IMR-90 (cell line): Measurements from ENCODE around the gene RBM45. TPM values are rescaled to one million over a fixed set of nuclear protein-coding genes. Genes with fewer than 3 reads are reported as not detected.

ENCODE experiments used
- ATAC-seq: fragments of 200-7000 bp; cut with Tn5 transposase; 2 replicates; pipeline ENCODE4 v1.9.1; 2020; ENCODE audit warnings: low read depth, mild to moderate bottlenecking, moderate library complexity
- BruUV-seq: library from RNA; stranded (reverse); fragments of 400-500 nt; replicated peaks from 2 replicates; lab custom pipeline; 2021; lab: Mats Ljungman, UMichigan
- CTCF ChIA-PET: fragments of 300-600 bp; formaldehyde crosslinking; extraction: SDS; loops from one replicate; lab custom pipeline; 2021; ENCODE audit warnings: antibody characterized with exemption; lab: Yijun Ruan, JAX
- POLR2A ChIA-PET: fragments of 300-600 bp; sonication (Branson Sonifier 250); formaldehyde crosslinking; loops from one replicate; lab custom pipeline; 2022; ENCODE audit warnings: antibody characterized with exemption; ENCODE audit not compliant: unreplicated experiment; lab: Charles Lee
- DNase-seq: peaks from one replicate; pipeline ENCODE4 v3.0.0; 2013
- H2AFZ ChIP-seq: replicated peaks from 2 replicates; pipeline ENCODE3; 2013; ENCODE audit warnings: low read length, mild to moderate bottlenecking; ENCODE audit not compliant: poor library complexity
- H2AK5ac ChIP-seq: 2 replicates; pipeline ENCODE4 v1.6.1; 2013; ENCODE audit warnings: low read depth, low read length, inconsistent platforms
- H2AK9ac ChIP-seq: replicated peaks from 2 replicates; pipeline ENCODE3; 2013; ENCODE audit warnings: mild to moderate bottlenecking, low read depth, low read length, moderate library complexity; ENCODE audit not compliant: poor library complexity
- H2BK120ac ChIP-seq: 2 replicates; pipeline ENCODE4 v1.6.1; 2013; ENCODE audit warnings: low read depth, low read length, inconsistent platforms
- H2BK15ac ChIP-seq: 3 replicates; pipeline ENCODE4 v1.6.1; 2013; ENCODE audit warnings: low read depth, low read length, inconsistent platforms
- H2BK20ac ChIP-seq: 2 replicates; pipeline ENCODE4 v1.6.1; 2013; ENCODE audit warnings: low read depth, mild to moderate bottlenecking, inconsistent platforms, low read length, moderate library complexity
- H2BK5ac ChIP-seq: 2 replicates; pipeline ENCODE4 v1.6.1; 2013; ENCODE audit warnings: mild to moderate bottlenecking, low read depth, low read length, inconsistent platforms; ENCODE audit not compliant: poor library complexity, severe bottlenecking
- H3K14ac ChIP-seq: replicated peaks from 2 replicates; pipeline ENCODE4 v1.6.1; 2013; ENCODE audit warnings: low read depth, low read length, inconsistent platforms
- H3K18ac ChIP-seq: 2 replicates; pipeline ENCODE4 v1.6.1; 2013; ENCODE audit warnings: low read depth, low read length, control low read depth
- H3K23ac ChIP-seq: 2 replicates; pipeline ENCODE4 v1.6.1; 2013; ENCODE audit warnings: low read depth, low read length, inconsistent platforms
- H3K27ac ChIP-seq: 2 replicates; pipeline ENCODE4 v1.5.1; 2013; ENCODE audit warnings: mild to moderate bottlenecking, control low read depth, low read length; ENCODE audit not compliant: insufficient read depth
- H3K27me3 ChIP-seq: 2 replicates; pipeline ENCODE4 v1.6.1; 2013; ENCODE audit warnings: low read length; ENCODE audit not compliant: control insufficient read depth, insufficient read depth
- H3K36me3 ChIP-seq: 2 replicates; pipeline ENCODE4 v1.6.1; 2013; ENCODE audit warnings: low read length, mixed read lengths; ENCODE audit not compliant: control insufficient read depth, insufficient read depth
- H3K4ac ChIP-seq: 2 replicates; pipeline ENCODE4 v1.6.1; 2013; ENCODE audit warnings: low read depth, low read length, inconsistent platforms
- H3K4me1 ChIP-seq: 2 replicates; pipeline ENCODE4 v1.6.1; 2013; ENCODE audit warnings: low read length, mixed read lengths; ENCODE audit not compliant: control insufficient read depth, insufficient read depth
- H3K4me2 ChIP-seq: 2 replicates; pipeline ENCODE4 v1.6.1; 2013; ENCODE audit warnings: low read depth, mild to moderate bottlenecking, control low read depth, low read length, moderate library complexity
- H3K4me3 ChIP-seq: 2 replicates; pipeline ENCODE4 v1.5.1; 2013; ENCODE audit warnings: low read depth, mild to moderate bottlenecking, control low read depth, low read length, moderate library complexity; ENCODE audit not compliant: insufficient read depth
- H3K56ac ChIP-seq: 2 replicates; pipeline ENCODE4 v1.6.1; 2013; ENCODE audit warnings: low read length, inconsistent platforms; ENCODE audit not compliant: insufficient read depth; ENCODE audit errors: extremely low read depth
- H3K79me1 ChIP-seq, 2 experiments: 2 replicates each; pipeline ENCODE4 v1.6.1; 2013; ENCODE audit warnings: low read length in 2 of 2, inconsistent platforms in 1 of 2, low read depth in 1 of 2
- H3K9ac ChIP-seq: 2 replicates; pipeline ENCODE4 v1.6.1; 2013; ENCODE audit warnings: low read depth, low read length, control low read depth
- H3K9me1 ChIP-seq: 2 replicates; pipeline ENCODE4 v1.6.1; 2013; ENCODE audit warnings: low read length, inconsistent platforms; ENCODE audit not compliant: insufficient read depth
- H3K9me3 ChIP-seq: 2 replicates; pipeline ENCODE4 v1.6.1; 2013; ENCODE audit warnings: low read length; ENCODE audit not compliant: control insufficient read depth, insufficient read depth
- H4K20me1 ChIP-seq: 2 replicates; pipeline ENCODE4 v1.6.1; 2013; ENCODE audit warnings: low read length, inconsistent platforms; ENCODE audit not compliant: insufficient read depth
- H4K5ac ChIP-seq: 2 replicates; pipeline ENCODE4 v1.6.1; 2013; ENCODE audit warnings: mild to moderate bottlenecking, low read depth, low read length, control low read depth
- H4K8ac ChIP-seq, 2 experiments: 2 replicates each; pipeline ENCODE4 v1.6.1; 2013; ENCODE audit warnings: low read depth in 2 of 2, low read length in 2 of 2, control low read depth in 1 of 2, inconsistent platforms in 1 of 2
- H4K91ac ChIP-seq: 2 replicates; pipeline ENCODE4 v1.6.1; 2013; ENCODE audit warnings: low read depth, low read length, inconsistent platforms; ENCODE audit not compliant: insufficient read depth
- BHLHE40 ChIP-seq: fragments of 150-350 bp; IDR thresholded peaks from 2 replicates; pipeline ENCODE4 v1.6.1; 2016; ENCODE audit warnings: mild to moderate bottlenecking, low read depth, low read length
- CHD1 ChIP-seq: IDR thresholded peaks from 2 replicates; pipeline ENCODE4 v1.6.1; 2012; ENCODE audit warnings: low read depth, low read length, improper control_type of control experiment
- RAD21 ChIP-seq: IDR thresholded peaks from 2 replicates; pipeline ENCODE4 v1.6.1; 2012; ENCODE audit warnings: low read length, improper control_type of control experiment
- dilution Hi-C: fragments of 300-500 bp; cut with HindIII; formaldehyde crosslinking; loops from one replicate; pipeline ENCODE4 v1.14.3; 2018; ENCODE audit warnings: low sequenced_read_pairs; ENCODE audit not compliant: unreplicated experiment
- in situ Hi-C: fragments of 300-500 bp; cut with MboI; formaldehyde crosslinking; loops from 3 replicates; pipeline ENCODE4 v1.14.3; 2019; ENCODE audit warnings: low sequenced_read_pairs, inconsistent platforms, mixed read lengths
- intact Hi-C: fragments of 100-400 bp; cut with micrococcal nuclease; formaldehyde crosslinking; loops from 2 replicates; pipeline ENCODE4 v1.10.0; 2022
- polyA plus RNA-seq, 3 experiments: library from polyadenylated mRNA; depleted of rRNA; stranded (reverse); fragments of >200 nt; gene quantifications; 2 replicates each; pipeline ENCODE4 v1.2.3, GENCODE V29; 2012; ENCODE audit warnings: low replicate concordance in 1 of 3
- total RNA-seq: library from RNA; depleted of rRNA; stranded (reverse); fragments of >200 nt; gene quantifications from 2 replicates; pipeline ENCODE4 v1.2.3, GENCODE V29; 2012
- TF ChIP-seq, protein P1 (sequence below): fragments of 150-350 bp; IDR thresholded peaks from 2 replicates; pipeline ENCODE4 v1.6.1; 2016; ENCODE audit warnings: low read depth, mild to moderate bottlenecking, low read length, moderate library complexity, borderline replicate concordance

The RBM45 gene
- total and polyA plus RNA-seq, 2 of the 4 experiments (the other 2 are of a cell fraction) = 10.3 to 17.9 TPM

DNA sequence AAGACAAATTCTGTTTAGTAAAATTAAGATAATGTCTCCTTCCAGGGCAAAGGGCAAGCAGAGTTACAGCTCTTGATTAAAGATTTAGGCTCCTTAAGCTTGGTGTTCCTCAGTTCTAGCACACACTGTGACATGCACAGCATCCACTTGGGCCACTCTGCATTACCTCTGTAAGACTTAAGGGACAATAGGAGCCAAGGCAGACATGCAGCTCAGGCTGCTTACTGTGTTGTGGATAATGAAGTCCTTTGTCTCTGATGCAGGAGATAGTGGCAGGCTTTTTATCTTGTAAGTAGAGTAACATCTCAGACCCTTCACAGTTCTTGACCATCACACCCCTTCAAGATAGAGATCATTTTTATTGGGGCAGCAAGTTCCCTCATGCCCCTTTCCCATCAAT lies 31.2 kb downstream of the RBM45 start:
- TF ChIP-seq CHD1 = no peak
- no peak for TF ChIP-seq BHLHE40
- TF ChIP-seq RAD21 = no peak
- TF ChIP-seq, protein P1, sequence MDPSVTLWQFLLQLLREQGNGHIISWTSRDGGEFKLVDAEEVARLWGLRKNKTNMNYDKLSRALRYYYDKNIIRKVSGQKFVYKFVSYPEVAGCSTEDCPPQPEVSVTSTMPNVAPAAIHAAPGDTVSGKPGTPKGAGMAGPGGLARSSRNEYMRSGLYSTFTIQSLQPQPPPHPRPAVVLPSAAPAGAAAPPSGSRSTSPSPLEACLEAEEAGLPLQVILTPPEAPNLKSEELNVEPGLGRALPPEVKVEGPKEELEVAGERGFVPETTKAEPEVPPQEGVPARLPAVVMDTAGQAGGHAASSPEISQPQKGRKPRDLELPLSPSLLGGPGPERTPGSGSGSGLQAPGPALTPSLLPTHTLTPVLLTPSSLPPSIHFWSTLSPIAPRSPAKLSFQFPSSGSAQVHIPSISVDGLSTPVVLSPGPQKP = no peak
- H3K9me3 ChIP-seq = no peaks in the 10 kb centered on the region
- no peak overlapping the region for H3K4me3 ChIP-seq
- H3K4ac ChIP-seq = no peak overlapping the region
- H3K4me1 ChIP-seq = no peaks in the 10 kb centered on the region
- no peak overlapping the region for H3K9ac ChIP-seq
- no peaks in the 10 kb centered on the region for H3K36me3 ChIP-seq
- intact Hi-C loops (no loop called here), dilution Hi-C loops (no loop called here), in situ Hi-C loops (no loop called here)
- H4K20me1 ChIP-seq = no peaks in the 10 kb centered on the region
- no peak overlapping the region for H3K23ac ChIP-seq
- H2AK5ac ChIP-seq = no peak overlapping the region
- no peak overlapping the region for H2BK15ac ChIP-seq
- H2BK120ac ChIP-seq = no peak overlapping the region
- H3K27ac ChIP-seq = no peak overlapping the region
- POLR2A ChIA-PET = no interaction called here
- H2AK9ac ChIP-seq = no peak overlapping the region
- no peak overlapping the region for H3K14ac ChIP-seq
- DNase-seq (no peak), ATAC-seq (no peak)
- no peak overlapping the region for H2AFZ ChIP-seq
- BruUV-seq = no TSS peak
- CTCF ChIA-PET = interaction anchor here (0.8 kb wide), 1 partner anchor 12 kb away, joined by 3 read pairs; no protein-coding TSS in a partner anchor
- no peak overlapping the region for H4K5ac ChIP-seq
- H2BK20ac ChIP-seq = no peak overlapping the region
- no peak overlapping the region for H4K91ac ChIP-seq
- H3K56ac ChIP-seq = no peak overlapping the region
- no peak overlapping the region for H3K4me2 ChIP-seq
- H4K8ac ChIP-seq = no peak overlapping the region
- H3K79me1 ChIP-seq = no peaks in the 10 kb centered on the region
- no peak overlapping the region for H2BK5ac ChIP-seq
- H3K9me1 ChIP-seq = no peaks in the 10 kb centered on the region
- H3K18ac ChIP-seq = no peak overlapping the region
- H3K27me3 ChIP-seq = no peaks in the 10 kb centered on the region
